Neural crest cell (in vitro differentiated cells): ENCODE data around the gene TMCC2. TPM values are rescaled to one million over a fixed set of nuclear protein-coding genes. Genes with fewer than 3 reads are reported as not detected.

Experiments used
- DNase-seq: peaks from one replicate; pipeline ENCODE4 v3.0.0; 2021; ENCODE audit warnings: low read depth, mixed read lengths, low spot score
- H3K27ac Mint-ChIP-seq: one replicate; pipeline ENCODE4 v1.8.0; 2021; ENCODE audit warnings: mild to moderate bottlenecking, mixed read lengths; ENCODE audit not compliant: unreplicated experiment
- H3K27me3 Mint-ChIP-seq: 2 replicates; pipeline ENCODE4 v1.8.0; 2021; ENCODE audit warnings: low read depth, mild to moderate bottlenecking, mixed read lengths
- H3K36me3 Mint-ChIP-seq: 2 replicates; pipeline ENCODE4 v1.8.0; 2021; ENCODE audit warnings: low read depth, mild to moderate bottlenecking, mixed read lengths
- H3K4me1 Mint-ChIP-seq: 2 replicates; pipeline ENCODE4 v1.8.0; 2021; ENCODE audit warnings: mixed read lengths
- H3K4me3 Mint-ChIP-seq: one replicate; pipeline ENCODE4 v1.8.0; 2021; ENCODE audit warnings: mild to moderate bottlenecking, mixed read lengths
- H3K9me3 Mint-ChIP-seq: 2 replicates; pipeline ENCODE4 v1.8.0; 2021; ENCODE audit warnings: mixed read lengths
- CTCF ChIP-seq: fragments of 200-600 bp; sonication (generic); conservative IDR thresholded peaks from 2 replicates; pipeline ENCODE4 v1.5.0; 2021; ENCODE audit warnings: antibody characterized with exemption, mild to moderate bottlenecking
- total RNA-seq: library from RNA; stranded (reverse); gene quantifications from 2 replicates; pipeline ENCODE4 v1.2.1, GENCODE V29; 2021

The TMCC2 gene
- total RNA-seq, 1 donor from 2014 or later = 16.1 TPM

GRCh38 chr1:205258719-205259118, 31.0 kb downstream of the TMCC2 start:
- H3K4me3 Mint-ChIP-seq = no peak overlapping the region
- H3K36me3 Mint-ChIP-seq = no peaks in the 10 kb centered on the region
- no peak for TF ChIP-seq CTCF
- DNase-seq = no peak
- H3K27me3 Mint-ChIP-seq = no peaks in the 10 kb centered on the region
- H3K9me3 Mint-ChIP-seq = no peaks in the 10 kb centered on the region
- peaks cover 35% of the 10 kb centered on the region for H3K4me1 Mint-ChIP-seq
- peak overlapping the region; percentile 62 for H3K27ac Mint-ChIP-seq

GRCh38 chr1:205259324-205259832, 31.6 kb downstream of the TMCC2 start:
- TF ChIP-seq CTCF = no peak
- no peaks in the 10 kb centered on the region for H3K36me3 Mint-ChIP-seq
- peak overlapping the region; percentile 62 for H3K27ac Mint-ChIP-seq
- no peaks in the 10 kb centered on the region for H3K9me3 Mint-ChIP-seq
- H3K4me1 Mint-ChIP-seq = peaks cover 35% of the 10 kb centered on the region
- H3K4me3 Mint-ChIP-seq = no peak overlapping the region
- no peaks in the 10 kb centered on the region for H3K27me3 Mint-ChIP-seq
- DNase-seq = no peak

- Mint-ChIP-seq H3K9me3 (no peaks in the 10 kb centered on the region), H3K4me3 (no peak overlapping the region), H3K4me1 (peaks cover 35% of the 10 kb centered on the region), H3K27ac (no peak overlapping the region), H3K36me3 (no peaks in the 10 kb centered on the region), H3K27me3 (no peaks in the 10 kb centered on the region)
- DNase-seq = no peak
- no peak for TF ChIP-seq CTCF
Observed at GRCh38 chr1:205259998-205260397, 32.3 kb downstream of the TMCC2 start.

- no peaks in the 10 kb centered on the region for H3K36me3 Mint-ChIP-seq
- TF ChIP-seq CTCF = no peak
- peaks cover 32% of the 10 kb centered on the region for H3K4me1 Mint-ChIP-seq
Observed at GRCh38 chr1:205260948-205261732, 33.4 kb downstream of the TMCC2 start.

GRCh38 chr1:205261946-205262691, 34.4 kb downstream of the TMCC2 start:
- no peaks in the 10 kb centered on the region for H3K36me3 Mint-ChIP-seq
- H3K4me1 Mint-ChIP-seq = peaks cover 34% of the 10 kb centered on the region
- no peaks in the 10 kb centered on the region for H3K27me3 Mint-ChIP-seq
- no peak for DNase-seq
- H3K9me3 Mint-ChIP-seq = no peaks in the 10 kb centered on the region
- no peak for TF ChIP-seq CTCF
- no peak overlapping the region for H3K4me3 Mint-ChIP-seq
- peak overlapping the region; percentile 52 for H3K27ac Mint-ChIP-seq

More at GRCh38 chr1:205260948-205261732, 33.4 kb downstream of the TMCC2 start:
- no peak for DNase-seq
- Mint-ChIP-seq H3K4me3 (no peak overlapping the region), H3K27me3 (no peaks in the 10 kb centered on the region), H3K27ac (no peak overlapping the region), H3K9me3 (no peaks in the 10 kb centered on the region)
